CD4-positive, alpha-beta T cell treated with Interleukin-6 at 100 ng/mL for 8 hours (primary cell): Measurements from ENCODE around the gene AGXT2.
A peak's percentile ranks its signal among the peaks of the same experiment; 100 is the strongest.
"Not testable (repeated sequence)": the region's sequence is repeated elsewhere in the genome, so short reads cannot be mapped to it uniquely, and the experiment has no call there.

ENCODE experiments used
- DNase-seq: peaks from one replicate; pipeline ENCODE4 v3.0.0-alpha.2; 2020; ENCODE audit warnings: mixed read lengths, low spot score

AGXT2 gene

GRCh38 chr5:35012365-35012764 lies 35.4 kb downstream of the AGXT2 start:
- DNase-seq, result no peak

GRCh38 chr5:35010676-35011075 lies 37.1 kb downstream of the AGXT2 start:
- no peak for DNase-seq

DNA sequence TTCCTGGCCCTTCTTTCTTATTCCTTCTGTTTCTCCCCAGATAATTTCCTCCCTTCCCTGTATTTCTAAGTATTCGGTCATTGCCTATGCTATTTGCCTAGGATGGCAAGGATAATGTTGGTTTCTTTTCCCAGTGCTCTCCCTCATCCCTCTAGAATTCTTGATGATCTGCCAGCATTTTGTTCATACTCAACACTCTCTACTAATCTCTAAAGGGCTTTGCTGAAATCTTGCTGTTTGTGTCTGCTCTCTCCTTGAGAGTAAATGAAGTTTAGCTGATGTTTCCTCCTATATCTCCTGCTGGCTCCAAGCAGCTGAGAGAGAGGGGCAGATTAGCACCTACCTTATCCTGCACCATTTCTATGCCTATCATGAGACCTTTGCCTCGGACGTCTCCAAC lies 38.1 kb downstream of the AGXT2 start:
- no peak for DNase-seq

DNA sequence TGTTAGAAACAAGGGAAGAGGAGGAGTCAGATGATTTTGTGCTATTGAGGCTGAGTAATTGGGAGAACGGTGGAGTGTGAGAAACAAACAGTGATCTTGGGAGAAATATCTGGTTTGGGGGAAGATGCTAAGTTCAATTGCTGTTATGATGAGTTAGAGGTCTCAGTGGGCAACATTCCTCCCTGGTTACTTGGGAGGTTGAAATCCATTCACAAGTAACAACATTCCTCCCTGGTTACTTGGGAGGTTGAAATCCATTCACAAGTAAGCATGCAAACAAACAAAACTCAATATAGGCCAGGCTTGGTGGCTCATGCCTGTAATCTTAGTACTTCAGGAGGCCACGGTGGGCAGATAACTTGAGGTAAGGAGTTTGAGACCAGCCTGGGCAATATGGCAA lies 38.7 kb downstream of the AGXT2 start:
- DNase-seq, result no peak

DNA sequence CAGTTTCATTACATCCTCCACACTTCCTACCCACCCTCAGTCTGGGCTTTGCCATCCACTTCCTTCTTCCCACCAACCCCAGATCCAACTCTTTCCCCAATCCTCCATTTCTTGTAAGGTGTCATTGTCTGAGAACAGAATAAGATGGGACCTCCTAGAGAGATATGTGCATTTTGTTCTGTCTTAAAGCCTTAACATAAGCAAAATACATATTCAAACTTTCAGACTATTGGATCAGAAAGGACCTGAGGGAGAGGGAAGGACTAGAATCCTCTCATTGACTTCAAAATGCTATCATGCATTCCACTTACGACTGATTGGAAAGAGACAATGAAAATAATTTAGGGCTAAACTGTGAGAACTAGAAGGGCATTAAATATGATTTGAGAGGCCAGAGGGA lies 43.0 kb downstream of the AGXT2 start:
- no peak for DNase-seq

DNA sequence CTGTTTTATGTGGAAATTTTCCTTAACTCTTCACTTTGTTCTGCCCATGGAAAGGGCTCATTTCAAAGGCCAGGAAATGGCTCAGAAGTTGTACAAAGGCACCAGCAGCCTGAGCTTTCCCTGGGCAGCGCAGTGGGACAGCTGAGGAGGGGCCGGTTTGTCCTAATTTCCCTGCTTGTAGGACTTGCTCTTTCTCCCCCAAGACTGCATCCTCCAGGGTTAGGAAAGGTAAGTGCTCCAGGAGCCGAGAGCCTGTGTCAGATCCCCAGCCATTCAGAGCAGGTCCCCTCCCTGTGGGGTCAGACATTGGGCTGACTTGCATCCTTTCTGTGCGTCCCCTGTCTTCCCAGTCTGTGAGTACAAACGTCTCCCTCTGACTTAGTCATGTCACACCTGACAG lies 43.5 kb downstream of the AGXT2 start:
- no peak for DNase-seq

GRCh38 chr5:35003018-35003957 lies 44.5 kb downstream of the AGXT2 start:
- peak; percentile 17 for DNase-seq

- DNase-seq, result no peak
Observed at GRCh38 chr5:35002459-35002858, 45.3 kb downstream of the AGXT2 start.

DNA sequence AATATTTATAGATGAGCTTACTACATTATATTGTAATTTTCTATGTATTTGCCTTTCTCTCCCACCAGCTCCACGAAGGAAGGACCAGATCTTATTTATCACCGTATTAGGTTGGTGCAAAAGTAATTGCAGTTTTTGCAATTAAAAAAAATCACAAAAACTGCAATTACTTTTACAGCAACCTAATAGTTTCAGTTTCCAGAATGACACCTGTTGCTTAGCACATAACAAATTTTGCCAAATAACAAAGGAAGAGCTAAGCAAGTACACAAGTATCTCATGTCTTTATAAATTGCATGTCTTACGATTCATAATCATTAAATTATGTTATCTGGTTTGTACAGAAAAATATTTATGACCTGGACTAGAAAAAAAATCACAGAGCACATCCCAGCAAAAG lies 45.9 kb downstream of the AGXT2 start:
- no peak for DNase-seq

DNA sequence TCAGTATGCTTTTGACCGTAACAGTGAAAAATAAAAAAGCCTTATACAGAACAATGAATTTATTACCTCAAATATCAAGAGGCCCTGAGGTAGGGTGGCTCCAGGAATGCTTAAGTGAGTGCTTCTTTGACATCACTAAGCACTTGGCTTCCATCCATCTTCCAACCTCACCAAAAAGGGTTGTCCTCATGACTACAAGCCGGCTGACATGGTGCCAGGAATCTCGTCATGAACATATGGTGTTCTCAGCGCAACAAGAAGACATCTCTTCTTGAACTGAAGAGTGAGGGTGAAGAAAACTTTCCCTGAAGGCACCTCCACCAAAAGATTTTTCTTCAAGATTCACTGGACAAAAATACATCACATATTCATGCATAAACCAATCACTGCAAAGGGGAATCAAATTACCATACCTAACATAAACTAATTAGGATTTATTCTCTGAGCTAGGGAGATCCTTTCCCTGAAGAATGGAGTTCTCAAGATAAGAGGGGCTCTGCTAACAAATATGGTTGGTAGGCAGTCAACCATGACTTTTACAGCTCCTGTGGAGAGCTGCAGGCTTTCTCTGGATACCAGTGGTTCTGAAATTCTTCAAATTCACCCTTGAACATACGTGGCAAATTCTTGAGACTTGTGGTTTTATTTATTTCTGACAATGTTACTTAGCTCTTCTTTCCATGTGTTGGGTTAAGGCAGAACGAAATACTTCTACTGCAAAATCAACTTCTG lies 49.5 kb downstream of the AGXT2 start:
- no peak for DNase-seq

DNA sequence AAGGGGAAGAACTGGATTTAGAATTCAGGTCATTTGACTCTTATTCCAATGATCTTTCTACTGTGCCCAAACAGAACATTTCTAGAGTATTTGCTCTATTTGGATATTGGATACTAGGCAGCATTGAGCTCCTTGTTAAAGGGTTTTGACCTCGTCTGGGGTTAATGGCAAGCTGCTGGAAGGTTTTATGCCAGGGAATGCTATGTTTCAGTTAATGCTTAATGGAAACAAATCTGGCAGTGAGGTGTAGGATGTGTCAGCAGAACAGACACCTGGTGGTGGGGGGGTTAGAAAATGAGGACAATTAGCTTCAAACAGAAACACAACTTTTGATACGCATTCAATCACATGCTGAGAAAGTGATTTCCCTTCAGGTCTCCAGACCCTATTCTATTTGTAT lies 51.5 kb downstream of the AGXT2 start:
- no peak for DNase-seq

DNA sequence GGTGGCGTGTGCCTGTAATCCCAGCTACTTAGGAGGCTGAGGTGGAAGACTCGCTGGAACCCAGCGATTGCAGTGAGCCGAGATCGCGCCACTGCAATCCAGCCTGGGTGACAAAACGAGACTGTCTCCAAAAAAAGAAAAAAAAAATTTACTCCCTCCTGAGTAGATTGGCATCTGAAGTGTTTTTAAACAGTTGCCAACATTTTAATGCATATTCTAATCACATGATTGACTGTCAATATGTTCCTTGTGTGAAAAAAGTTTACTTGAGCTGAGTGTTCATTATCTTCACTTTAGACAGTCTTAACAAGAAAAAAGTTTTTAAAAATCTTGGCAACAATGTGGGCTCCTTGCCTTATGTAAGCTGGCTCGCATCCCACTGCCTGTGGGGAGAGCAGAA lies 53.8 kb downstream of the AGXT2 start:
- no peak for DNase-seq

- no peak for DNase-seq
Observed at GRCh38 chr5:34991486-34992238, 56.1 kb downstream of the AGXT2 start.

- DNase-seq, result no peak
Observed at GRCh38 chr5:34986965-34987364, 60.8 kb downstream of the AGXT2 start.

DNA sequence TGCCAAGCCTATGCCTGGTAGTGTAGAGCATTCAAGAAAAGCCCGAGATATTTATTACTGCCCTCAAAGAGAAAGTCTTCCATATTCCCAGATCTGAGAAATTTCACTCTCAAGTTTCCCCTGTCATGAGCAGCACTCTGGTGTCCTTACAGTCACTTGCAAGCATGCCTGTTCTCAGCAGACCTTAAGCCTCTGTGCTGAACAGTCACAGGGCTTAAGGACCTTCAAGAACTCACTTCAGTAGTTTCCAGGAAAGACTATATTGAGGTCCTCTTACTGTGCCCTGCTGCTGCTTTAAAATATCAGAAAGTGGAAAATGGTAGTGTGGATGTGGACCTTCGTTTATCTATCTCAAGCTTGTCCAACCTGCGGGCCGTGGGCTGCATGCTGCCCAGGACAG lies 64.9 kb downstream of the AGXT2 start:
- no peak for DNase-seq

- no peak for DNase-seq
Observed at GRCh38 chr5:34978681-34979080, 69.1 kb downstream of the AGXT2 start.

- DNase-seq, result no peak
Observed at GRCh38 chr5:34977934-34978613, 69.7 kb downstream of the AGXT2 start.

- DNase-seq, result no peak
Observed at GRCh38 chr5:34976347-34976746, 71.4 kb downstream of the AGXT2 start.

DNA sequence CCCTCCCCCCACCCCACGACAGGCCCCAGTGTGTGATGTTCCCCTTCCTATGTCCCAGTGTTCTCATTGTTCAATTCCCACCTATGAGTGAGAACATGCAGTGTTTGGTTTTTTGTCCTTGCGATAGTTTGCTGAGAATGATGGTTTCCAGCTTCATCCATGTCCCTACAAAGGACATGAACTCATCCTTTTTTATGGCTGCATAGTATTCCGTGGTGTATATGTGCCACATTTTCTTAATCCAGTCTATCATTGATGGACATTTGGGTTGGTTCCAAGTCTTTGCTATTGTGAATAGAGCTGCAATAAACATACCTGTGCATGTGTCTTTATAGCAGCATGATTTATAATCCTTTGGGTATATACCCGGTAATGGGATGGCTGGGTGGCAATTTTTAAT lies 76.1 kb downstream of the AGXT2 start:
- DNase-seq, result not testable (repeated sequence)

GRCh38 chr5:34970552-34970951 lies 77.2 kb downstream of the AGXT2 start:
- DNase-seq, result no peak

DNA sequence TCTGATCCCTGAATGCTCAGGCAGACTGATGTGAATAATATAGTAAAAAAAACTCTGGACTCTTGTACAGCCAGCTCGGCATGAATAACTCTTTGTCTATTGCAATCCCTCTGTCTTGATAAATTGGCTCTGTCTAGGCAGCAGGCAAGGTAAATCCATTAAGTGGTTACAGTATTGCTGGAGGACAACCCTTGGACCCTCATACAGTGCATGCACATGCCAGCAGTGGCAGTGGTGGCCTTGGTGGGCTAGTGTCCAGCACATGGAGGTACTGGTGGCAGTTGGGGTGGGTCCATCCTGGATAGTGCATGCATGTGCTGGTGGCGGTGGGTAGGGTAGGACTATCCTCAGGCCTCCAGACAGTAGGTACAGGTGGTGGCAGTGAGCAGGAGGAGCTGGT lies 79.5 kb downstream of the AGXT2 start:
- DNase-seq, result no peak

DNA sequence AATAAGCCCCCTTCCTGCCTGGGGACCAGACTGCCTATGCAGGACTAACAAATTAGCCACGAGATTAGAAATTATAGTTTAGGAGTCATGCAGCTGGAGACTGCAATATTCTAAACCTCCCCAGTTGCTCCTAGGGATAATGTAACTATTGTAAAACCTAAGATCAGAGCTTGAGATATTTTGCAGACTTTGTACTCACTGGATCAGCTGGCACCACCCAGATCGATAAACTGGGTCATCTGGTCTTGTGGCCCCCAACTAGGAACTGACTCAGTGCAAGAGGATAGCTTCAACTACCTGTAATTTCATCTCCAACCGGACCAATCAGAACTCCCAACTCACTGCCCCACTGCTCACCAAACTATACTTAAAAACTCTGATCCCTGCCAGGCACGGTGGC lies 80.2 kb downstream of the AGXT2 start:
- no peak for DNase-seq
